Osteoblast (primary cell): Measurements from ENCODE around the gene AMIGO3. TPM values are rescaled to one million over a fixed set of nuclear protein-coding genes. Genes with fewer than 3 reads are reported as not detected.

Source experiments
- DNase-seq: peaks from one replicate; pipeline ENCODE4 v3.0.0; 2011; ENCODE audit warnings: low spot score, mixed read lengths; ENCODE audit not compliant: insufficient read length; ENCODE audit errors: missing footprints
- H2AFZ ChIP-seq: 2 replicates; pipeline ENCODE4 v1.6.0; 2011; ENCODE audit warnings: mild to moderate bottlenecking, low read length
- H3K27ac ChIP-seq: 2 replicates; pipeline ENCODE4 v1.5.1; 2011; ENCODE audit warnings: mild to moderate bottlenecking, low read depth, low read length, moderate library complexity
- H3K27me3 ChIP-seq: 2 replicates; pipeline ENCODE4 v1.6.0; 2012; ENCODE audit warnings: mild to moderate bottlenecking, control low read depth, inconsistent platforms, low read length, moderate library complexity; ENCODE audit not compliant: insufficient read depth
- H3K36me3 ChIP-seq: 2 replicates; pipeline ENCODE4 v1.5.1; 2011; ENCODE audit warnings: mild to moderate bottlenecking, low read length, control low read depth, moderate library complexity; ENCODE audit not compliant: insufficient read depth
- H3K4me1 ChIP-seq: 2 replicates; pipeline ENCODE4 v1.5.1; 2011; ENCODE audit warnings: mild to moderate bottlenecking, low read length, control low read depth, moderate library complexity; ENCODE audit not compliant: insufficient read depth
- H3K4me2 ChIP-seq: 2 replicates; pipeline ENCODE4 v1.6.0; 2011; ENCODE audit warnings: mild to moderate bottlenecking, low read length; ENCODE audit not compliant: insufficient read depth
- H3K4me3 ChIP-seq: fragments of 200-600 bp; sonication (generic); 3 replicates; pipeline ENCODE4 v1.5.1; 2012; ENCODE audit warnings: mild to moderate bottlenecking, low read length, inconsistent platforms; ENCODE audit not compliant: insufficient read depth
- H3K79me2 ChIP-seq: 2 replicates; pipeline ENCODE4 v1.6.0; 2012; ENCODE audit warnings: mild to moderate bottlenecking, low read length, control low read depth, inconsistent platforms; ENCODE audit not compliant: insufficient read depth
- H3K9me3 ChIP-seq: 2 replicates; pipeline ENCODE4 v1.5.1; 2011; ENCODE audit warnings: low read depth, low read length, control low read depth
- H4K20me1 ChIP-seq: 2 replicates; pipeline ENCODE4 v1.6.0; 2012; ENCODE audit warnings: mild to moderate bottlenecking, low read length, control low read depth; ENCODE audit not compliant: insufficient read depth
- total RNA-seq: library from RNA; depleted of rRNA; stranded (reverse); fragments of >200 nt; gene quantifications from 2 replicates; pipeline ENCODE4 v1.2.3, GENCODE V29; 2012
- TF ChIP-seq, protein P1 (sequence below): IDR thresholded peaks from 2 replicates; pipeline ENCODE4 v1.5.1; 2011; ENCODE audit warnings: mild to moderate bottlenecking, low read depth, low read length, moderate library complexity; ENCODE audit errors: extremely low read depth

AMIGO3 gene
- total RNA-seq, 1 donor: 1.8 TPM

DNA sequence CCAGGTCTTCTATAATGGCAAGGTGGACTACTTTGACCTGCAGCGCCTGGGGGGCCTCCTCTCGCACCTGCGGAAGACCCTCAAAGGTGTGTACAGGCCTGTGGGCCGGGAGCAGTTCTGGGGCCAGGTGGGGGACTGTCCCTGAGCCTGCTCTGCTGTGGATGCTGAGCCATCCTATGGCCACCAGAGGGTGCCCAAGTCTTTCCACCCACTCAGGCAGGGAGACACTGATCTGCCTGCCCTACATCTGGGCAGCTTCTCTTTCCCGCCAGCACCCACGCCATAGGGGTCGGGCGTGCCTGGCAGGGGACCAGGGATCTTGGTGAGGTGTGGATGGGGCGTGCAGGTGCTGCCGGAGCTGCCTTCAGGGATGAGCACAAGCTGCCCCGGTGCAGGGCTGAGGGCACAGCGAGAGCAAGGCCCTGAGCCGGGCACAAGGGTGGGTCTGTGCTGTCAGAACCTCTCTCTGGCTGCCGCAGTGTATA is 16.0 kb downstream of the AMIGO3 start:
- DNase-seq: peak; percentile 99
- H3K27me3 ChIP-seq: no peaks in the 10 kb centered on the region
- TF ChIP-seq, protein P1, sequence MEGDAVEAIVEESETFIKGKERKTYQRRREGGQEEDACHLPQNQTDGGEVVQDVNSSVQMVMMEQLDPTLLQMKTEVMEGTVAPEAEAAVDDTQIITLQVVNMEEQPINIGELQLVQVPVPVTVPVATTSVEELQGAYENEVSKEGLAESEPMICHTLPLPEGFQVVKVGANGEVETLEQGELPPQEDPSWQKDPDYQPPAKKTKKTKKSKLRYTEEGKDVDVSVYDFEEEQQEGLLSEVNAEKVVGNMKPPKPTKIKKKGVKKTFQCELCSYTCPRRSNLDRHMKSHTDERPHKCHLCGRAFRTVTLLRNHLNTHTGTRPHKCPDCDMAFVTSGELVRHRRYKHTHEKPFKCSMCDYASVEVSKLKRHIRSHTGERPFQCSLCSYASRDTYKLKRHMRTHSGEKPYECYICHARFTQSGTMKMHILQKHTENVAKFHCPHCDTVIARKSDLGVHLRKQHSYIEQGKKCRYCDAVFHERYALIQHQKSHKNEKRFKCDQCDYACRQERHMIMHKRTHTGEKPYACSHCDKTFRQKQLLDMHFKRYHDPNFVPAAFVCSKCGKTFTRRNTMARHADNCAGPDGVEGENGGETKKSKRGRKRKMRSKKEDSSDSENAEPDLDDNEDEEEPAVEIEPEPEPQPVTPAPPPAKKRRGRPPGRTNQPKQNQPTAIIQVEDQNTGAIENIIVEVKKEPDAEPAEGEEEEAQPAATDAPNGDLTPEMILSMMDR: peak; percentile 84
- no peak overlapping the region for H3K4me2 ChIP-seq
- H2AFZ ChIP-seq: no peak overlapping the region
- H3K27ac ChIP-seq: no peak overlapping the region
- peaks cover 32% of the 10 kb centered on the region for H3K36me3 ChIP-seq
- no peaks in the 10 kb centered on the region for H3K9me3 ChIP-seq
- peaks cover 14% of the 10 kb centered on the region for H4K20me1 ChIP-seq
- H3K79me2 ChIP-seq: no peaks in the 10 kb centered on the region
- no peak overlapping the region for H3K4me3 ChIP-seq
- H3K4me1 ChIP-seq: no peaks in the 10 kb centered on the region

- Histone ChIP-seq H3K36me3 (peaks cover 38% of the 10 kb centered on the region), H3K4me2 (no peak overlapping the region), H3K79me2 (no peaks in the 10 kb centered on the region), H4K20me1 (peaks cover 14% of the 10 kb centered on the region), H3K4me1 (no peaks in the 10 kb centered on the region), H3K27me3 (no peaks in the 10 kb centered on the region), H3K4me3 (no peak overlapping the region), H3K9me3 (no peaks in the 10 kb centered on the region), H3K27ac (no peak overlapping the region), H2AFZ (no peak overlapping the region)
- DNase-seq: no peak
- TF ChIP-seq, protein P1: no peak
These were observed 16.8 kb downstream of the AMIGO3 start for GRCh38 chr3:49702672-49703071.

GRCh38 chr3:49701388-49702077 is 18.0 kb downstream of the AMIGO3 start:
- Histone ChIP-seq H3K4me2 (no peak overlapping the region), H3K4me3 (no peak overlapping the region), H3K79me2 (no peaks in the 10 kb centered on the region), H4K20me1 (peaks cover 14% of the 10 kb centered on the region), H3K9me3 (no peaks in the 10 kb centered on the region), H3K27ac (no peak overlapping the region), H2AFZ (no peak overlapping the region), H3K27me3 (no peaks in the 10 kb centered on the region), H3K4me1 (no peaks in the 10 kb centered on the region), H3K36me3 (peaks cover 38% of the 10 kb centered on the region)
- TF ChIP-seq, protein P1: peak; percentile 47
- peak; percentile 89 for DNase-seq

DNA sequence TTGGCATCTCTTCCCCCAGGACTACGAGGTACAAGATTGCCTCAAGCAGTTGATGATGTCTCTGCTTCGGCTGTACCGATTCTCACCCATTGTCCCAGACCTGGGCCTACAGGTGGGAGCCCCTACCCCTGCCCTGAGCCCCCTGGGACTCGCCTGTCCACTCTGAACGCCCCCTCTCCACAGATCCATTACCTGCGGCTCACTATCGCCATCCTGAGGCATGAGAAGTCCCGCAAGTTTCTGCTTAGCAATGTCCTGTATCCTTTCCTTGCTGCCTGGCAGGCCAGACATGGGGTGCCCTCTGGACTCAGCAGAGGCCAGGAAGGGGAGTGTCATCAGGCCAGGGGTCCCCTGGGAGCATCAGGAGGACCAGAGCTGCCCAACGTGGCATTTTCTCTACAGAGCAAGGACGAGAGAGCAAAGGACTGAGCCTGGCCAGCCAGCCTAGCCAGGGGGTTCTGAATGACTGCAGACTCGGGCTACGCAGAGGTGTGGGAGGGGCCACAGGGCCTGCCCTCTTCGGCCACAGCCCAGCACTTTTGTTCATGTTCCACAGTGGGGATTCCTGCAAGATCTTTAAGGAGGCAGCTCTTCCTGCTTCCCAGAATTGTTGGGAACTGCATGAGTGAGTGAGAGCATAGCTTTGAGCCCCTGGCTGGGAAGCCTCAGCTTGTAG is 18.9 kb downstream of the AMIGO3 start:
- H2AFZ ChIP-seq: no peak overlapping the region
- H3K9me3 ChIP-seq: no peaks in the 10 kb centered on the region
- no peaks in the 10 kb centered on the region for H3K4me1 ChIP-seq
- H3K4me2 ChIP-seq: no peak overlapping the region
- no peak overlapping the region for H3K4me3 ChIP-seq
- H4K20me1 ChIP-seq: peaks cover 14% of the 10 kb centered on the region
- peaks cover 38% of the 10 kb centered on the region for H3K36me3 ChIP-seq
- DNase-seq: peak; percentile 65
- TF ChIP-seq, protein P1: no peak
- H3K27ac ChIP-seq: no peak overlapping the region
- no peaks in the 10 kb centered on the region for H3K27me3 ChIP-seq
- H3K79me2 ChIP-seq: no peaks in the 10 kb centered on the region
